GM18868 (cell line): ENCODE data around the gene LIPK.
"Not testable (repeated sequence)": the region's sequence is repeated elsewhere in the genome, so short reads cannot be mapped to it uniquely, and the experiment has no call there.

Experiments used
- ATAC-seq: cut with Tn5 transposase; IDR thresholded peaks from one replicate; pipeline ENCODE4 v1.9.1; 2021; ENCODE audit warnings: mild to moderate bottlenecking, moderate library complexity; ENCODE audit not compliant: unreplicated experiment

Gene LIPK, protein sequence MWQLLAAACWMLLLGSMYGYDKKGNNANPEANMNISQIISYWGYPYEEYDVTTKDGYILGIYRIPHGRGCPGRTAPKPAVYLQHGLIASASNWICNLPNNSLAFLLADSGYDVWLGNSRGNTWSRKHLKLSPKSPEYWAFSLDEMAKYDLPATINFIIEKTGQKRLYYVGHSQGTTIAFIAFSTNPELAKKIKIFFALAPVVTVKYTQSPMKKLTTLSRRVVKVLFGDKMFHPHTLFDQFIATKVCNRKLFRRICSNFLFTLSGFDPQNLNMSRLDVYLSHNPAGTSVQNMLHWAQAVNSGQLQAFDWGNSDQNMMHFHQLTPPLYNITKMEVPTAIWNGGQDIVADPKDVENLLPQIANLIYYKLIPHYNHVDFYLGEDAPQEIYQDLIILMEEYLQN

DNA sequence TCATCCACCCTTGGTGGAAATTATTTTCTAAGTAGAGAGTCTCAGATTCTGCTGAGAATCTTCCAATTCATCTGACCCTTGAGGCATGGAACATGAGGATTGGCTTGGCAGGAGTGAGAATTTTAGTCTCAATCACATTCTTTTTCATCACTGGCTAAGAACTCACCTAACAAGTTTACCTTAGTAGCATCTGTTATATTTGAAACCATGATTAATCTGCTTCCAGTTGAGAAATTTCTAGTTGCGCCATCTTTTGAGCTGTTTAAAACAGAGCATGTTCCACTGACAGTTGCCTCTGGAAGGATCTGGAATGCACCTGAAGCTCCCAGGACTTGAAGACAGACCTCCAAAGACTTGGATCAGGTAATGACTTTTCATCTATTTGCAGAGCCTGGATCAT lies at the start of gene LIPK:
Gene LIPK, plus strand, starts transcription at position 292 of the 400 bp plus-strand sequence. CDS start 18,295 bp downstream, outside the sequence.
- no peak for ATAC-seq

- no peak for ATAC-seq
Observed at GRCh38 chr10:88657901-88658300, 48.1 kb upstream of the LIPK start.

DNA sequence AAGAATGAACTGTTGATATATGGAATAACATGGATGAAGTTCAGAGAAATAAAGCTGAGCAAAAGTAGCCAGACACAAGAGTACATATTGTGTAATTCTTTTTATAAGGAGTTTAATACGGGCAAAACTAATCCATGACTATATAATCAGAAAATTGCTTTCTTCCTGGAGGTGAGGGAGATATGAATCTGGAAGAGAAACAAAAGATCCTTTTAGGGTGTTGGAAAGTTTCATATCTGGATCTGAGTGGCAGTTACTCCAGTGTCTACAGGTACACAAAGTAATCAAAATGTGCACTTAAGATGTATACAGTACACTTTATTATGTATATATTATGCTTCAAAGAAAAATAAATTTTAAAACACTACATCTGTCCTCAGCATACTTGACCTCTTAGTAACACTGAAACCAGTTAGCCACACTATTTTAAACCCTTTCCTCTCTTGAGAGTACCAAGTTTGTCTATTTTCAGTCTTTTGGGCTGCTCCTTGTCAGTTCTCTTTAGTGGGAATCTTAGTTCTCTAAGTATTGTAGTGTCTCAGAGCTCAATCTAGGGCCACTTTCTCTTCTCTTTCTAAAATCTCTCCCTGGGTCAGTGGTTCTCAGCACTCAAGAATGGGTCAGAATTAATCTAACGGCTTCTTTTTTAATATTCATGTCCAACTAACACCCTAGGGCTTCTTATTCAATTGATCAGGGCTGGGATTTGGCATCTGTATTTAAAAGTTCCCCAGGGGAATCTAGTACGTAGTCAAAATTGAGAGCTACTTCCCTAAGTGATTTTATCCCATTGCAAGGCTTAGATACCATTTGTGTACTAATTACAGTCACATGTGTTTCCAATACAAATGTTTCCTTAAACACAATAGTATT lies 46.1 kb upstream of the LIPK start:
- ATAC-seq, result no peak

- ATAC-seq, result no peak
Observed at GRCh38 chr10:88660598-88660884, 45.5 kb upstream of the LIPK start.

- no peak for ATAC-seq
Observed at GRCh38 chr10:88661018-88661417, 45.0 kb upstream of the LIPK start.

DNA sequence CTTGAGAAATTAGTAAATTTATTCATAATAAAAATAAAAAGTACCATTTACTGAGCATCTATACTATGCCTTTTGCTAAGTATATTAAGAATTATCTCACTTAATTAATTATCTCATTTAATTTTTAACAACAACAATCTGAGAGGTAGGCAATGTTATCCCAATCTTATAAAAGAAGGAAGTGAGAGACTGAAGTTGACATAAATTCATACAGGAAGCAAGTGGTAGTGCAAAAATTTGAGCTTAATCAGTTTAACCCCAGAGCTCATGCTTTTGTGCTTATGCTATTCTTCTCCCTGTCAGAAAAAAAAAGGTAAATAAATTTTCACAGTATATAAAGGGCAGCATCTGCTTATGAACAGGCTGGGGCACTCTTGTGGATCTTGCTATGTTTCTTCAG lies 44.5 kb upstream of the LIPK start:
- ATAC-seq, result no peak

GRCh38 chr10:88663153-88663552 lies 42.9 kb upstream of the LIPK start:
- not testable (repeated sequence) for ATAC-seq

GRCh38 chr10:88664142-88664541 lies 41.9 kb upstream of the LIPK start, which contains the start of gene LIPF:
Gene LIPF, plus strand, starts transcription at chr10:88664442. Its CDS starts 2,856 bp downstream, at chr10:88667298.
- no peak for ATAC-seq

DNA sequence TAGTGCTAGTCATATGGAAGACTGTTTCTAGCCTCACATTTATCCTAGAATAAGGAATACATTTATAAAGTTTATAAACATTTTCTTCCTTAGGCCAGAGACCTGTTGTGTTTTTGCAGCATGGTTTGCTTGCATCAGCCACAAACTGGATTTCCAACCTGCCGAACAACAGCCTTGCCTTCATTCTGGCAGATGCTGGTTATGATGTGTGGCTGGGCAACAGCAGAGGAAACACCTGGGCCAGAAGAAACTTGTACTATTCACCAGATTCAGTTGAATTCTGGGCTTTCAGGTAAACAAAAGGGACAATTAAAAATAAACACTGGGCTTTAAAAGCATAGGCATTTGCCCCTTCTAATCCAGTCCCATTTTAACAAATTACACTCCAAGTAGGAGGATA lies 37.6 kb upstream of the LIPK start:
- no peak for ATAC-seq

DNA sequence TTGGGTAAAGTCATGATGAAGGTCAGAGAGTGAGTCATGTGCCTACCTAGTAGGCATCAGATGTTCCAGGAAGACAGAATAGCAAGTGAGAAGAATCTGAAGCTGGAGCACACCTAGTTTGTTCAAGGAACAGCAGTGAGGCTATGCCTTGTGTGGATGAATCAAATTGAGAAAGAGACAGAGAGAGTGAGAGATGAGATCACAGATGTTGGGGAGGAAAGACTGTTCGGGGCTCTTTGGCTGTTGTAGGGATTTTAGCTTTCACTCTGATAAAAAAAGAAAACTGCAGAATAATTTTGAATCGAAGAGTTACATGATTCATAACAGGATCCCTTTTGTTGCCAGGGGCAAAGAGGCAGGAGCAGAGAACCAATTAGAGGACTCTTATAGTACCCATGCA lies 35.6 kb upstream of the LIPK start:
- no peak for ATAC-seq

GRCh38 chr10:88672041-88672440 lies 34.0 kb upstream of the LIPK start:
- ATAC-seq, result no peak

GRCh38 chr10:88676283-88677060 lies 29.6 kb upstream of the LIPK start:
- no peak for ATAC-seq

DNA sequence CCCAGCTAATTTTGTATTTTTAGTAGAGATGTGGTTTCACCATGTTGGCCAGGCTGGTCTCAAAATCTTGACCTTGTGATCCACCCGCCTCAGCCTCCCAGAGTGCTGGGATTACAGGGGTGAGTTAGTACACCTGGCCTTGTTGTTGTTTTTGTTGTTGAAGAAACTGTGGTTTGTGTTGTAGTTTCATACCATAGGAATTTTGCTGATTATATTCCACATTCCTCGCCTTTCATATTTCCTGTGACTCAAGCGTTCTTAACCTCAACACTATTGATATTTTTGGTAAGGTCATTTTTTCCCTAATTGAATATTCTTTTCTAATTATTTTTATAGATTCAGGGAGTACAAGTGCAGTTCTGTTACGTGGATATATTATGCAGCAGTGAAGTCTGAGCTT lies 25.1 kb upstream of the LIPK start:
- ATAC-seq, result no peak

DNA sequence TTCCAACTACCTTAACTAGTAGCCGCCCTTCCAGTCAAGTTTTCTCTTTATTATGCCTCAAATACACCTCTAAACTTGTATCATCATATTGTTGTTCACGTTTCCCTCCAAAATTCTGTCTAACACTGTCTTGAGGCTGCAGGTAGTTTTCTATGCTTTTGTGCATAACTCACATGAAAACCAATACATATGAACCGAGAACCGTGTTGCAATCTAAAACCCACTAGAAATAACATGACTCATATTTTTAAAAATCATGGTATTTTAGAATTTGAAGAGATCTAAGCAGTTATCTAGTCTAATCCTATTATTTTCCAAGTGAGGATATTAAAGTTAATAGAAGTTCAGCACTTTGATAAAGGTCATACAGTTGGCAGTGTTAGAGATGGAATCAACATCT lies 23.6 kb upstream of the LIPK start:
- ATAC-seq, result no peak

DNA sequence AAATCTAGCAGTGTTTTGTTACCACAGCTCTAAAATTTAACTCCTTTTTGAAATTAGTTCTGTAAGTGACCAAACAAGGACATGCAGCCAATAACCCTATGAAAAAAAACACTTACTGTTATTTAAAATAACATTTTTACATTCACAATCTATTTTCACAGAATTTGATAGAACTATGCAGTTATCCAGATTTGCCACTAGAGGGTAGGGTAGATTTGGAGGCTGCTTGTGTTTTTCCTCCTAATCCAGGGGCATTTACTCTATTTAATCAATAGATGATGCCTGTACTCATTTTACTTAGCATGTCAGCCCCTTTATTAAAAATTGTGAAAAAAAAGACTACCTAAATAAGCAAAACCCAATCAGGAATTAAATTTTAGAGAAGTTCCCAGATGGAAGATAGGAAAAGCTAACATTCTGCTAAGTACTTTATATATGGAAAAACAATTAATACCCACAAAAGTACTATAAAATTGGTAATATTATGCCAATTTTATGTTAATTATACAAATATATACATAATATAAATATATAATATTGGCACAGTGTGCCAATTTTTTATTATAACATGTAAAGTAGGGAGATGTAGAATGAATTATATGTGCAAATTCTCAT lies 18.1 kb upstream of the LIPK start:
- ATAC-seq, result no peak

- no peak for ATAC-seq
Observed at GRCh38 chr10:88689366-88689765, 16.7 kb upstream of the LIPK start.

DNA sequence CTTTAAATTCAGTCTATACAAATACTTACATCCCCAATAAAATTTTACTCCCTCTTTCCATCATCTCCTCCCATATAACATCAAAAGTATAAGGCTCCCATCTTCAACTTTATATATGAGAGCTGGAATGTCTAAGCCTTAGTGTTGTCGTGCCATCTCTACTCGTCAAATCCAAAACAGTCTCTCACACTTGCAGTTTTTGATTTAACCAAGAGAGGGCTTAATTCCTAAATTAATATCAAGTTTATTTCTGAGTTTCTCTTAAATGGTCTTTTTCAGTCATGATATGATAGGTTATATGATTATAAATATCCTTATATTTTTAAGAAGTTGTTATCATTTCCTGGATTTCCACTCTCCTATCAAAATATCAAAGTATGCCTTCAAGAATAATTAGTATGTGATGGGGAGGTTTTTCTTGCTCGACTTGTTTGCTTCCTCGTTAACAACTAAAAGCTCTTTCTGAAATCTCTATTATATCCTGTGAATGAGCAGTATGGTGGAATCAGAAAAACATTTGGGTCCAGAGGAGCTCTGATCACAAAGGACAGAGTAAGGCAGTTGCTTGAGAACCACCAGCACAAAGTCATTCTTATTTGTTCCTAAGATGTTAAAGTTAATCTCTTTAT lies 12.5 kb upstream of the LIPK start:
- ATAC-seq, result no peak

DNA sequence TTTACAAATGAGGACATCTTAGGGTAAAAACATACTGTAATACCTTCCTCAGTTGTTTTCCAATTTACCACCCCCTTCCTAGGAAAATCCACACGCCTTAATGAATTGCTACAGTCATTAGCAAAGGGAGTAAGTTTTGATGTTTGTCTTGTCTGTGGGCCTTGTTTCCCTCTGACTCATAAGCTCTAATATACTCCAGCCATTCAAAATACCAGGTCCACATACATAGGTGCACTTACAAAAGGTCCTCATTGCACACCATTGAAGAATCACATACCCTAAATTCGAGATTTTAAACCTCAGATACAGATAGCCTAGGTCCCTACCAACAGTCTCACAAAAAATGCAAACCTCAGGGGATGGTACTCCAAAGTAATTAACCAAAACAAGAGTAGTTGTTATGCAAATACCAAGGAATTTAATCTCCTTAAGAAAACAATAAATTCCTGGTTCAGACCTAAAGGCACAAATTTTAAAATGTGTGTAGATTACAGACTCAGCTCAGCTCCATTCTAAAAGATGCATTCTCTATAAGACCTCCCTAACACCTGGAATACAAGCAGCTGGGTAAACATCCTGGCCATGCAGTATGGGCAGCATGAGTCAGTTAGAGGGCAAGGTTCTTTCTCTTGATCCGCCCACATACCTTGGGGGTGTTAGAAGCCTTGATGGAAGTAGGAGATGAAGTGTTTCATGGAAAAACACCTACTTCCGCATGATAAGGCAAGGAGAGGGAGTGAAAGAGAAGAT lies 3.0 kb upstream of the LIPK start:
- no peak for ATAC-seq

- ATAC-seq, result no peak
Observed at GRCh38 chr10:88707429-88708155, 1.5 kb downstream of the LIPK start.
